Measurements from ENCODE around the gene KCNT2.
"Not testable (repeated sequence)": the region's sequence is repeated elsewhere in the genome, so short reads cannot be mapped to it uniquely, and the experiment has no call there.

The KCNT2 gene

GRCh38 chr1:196515904-196516303 lies 92.3 kb downstream of the KCNT2 start:
- DNase-seq (ENCODE audit: low read depth) = no peak

- DNase-seq (ENCODE audit: low read depth) = no peak
Measured at GRCh38 chr1:196513821-196514220, 94.4 kb downstream of the KCNT2 start.

- no peak for DNase-seq (ENCODE audit: low read depth)
Measured at GRCh38 chr1:196510451-196510850, 97.8 kb downstream of the KCNT2 start.

- not testable (repeated sequence) for DNase-seq (ENCODE audit: low read depth)
Measured at GRCh38 chr1:196504224-196504623, 104.0 kb downstream of the KCNT2 start.

GRCh38 chr1:196502437-196502836 lies 105.8 kb downstream of the KCNT2 start:
- no peak for DNase-seq (ENCODE audit: low read depth)

- no peak for DNase-seq (ENCODE audit: low read depth)
Measured at GRCh38 chr1:196501760-196502428, 106.3 kb downstream of the KCNT2 start.

- DNase-seq (ENCODE audit: low read depth) = no peak
Measured at GRCh38 chr1:196497817-196498216, 110.4 kb downstream of the KCNT2 start.

GRCh38 chr1:196494766-196495165 lies 113.5 kb downstream of the KCNT2 start:
- DNase-seq (ENCODE audit: low read depth) = no peak

GRCh38 chr1:196493881-196494280 lies 114.4 kb downstream of the KCNT2 start:
- no peak for DNase-seq (ENCODE audit: low read depth)

GRCh38 chr1:196488579-196488978 lies 119.7 kb downstream of the KCNT2 start:
- no peak for DNase-seq (ENCODE audit: low read depth)

GRCh38 chr1:196486346-196486745 lies 121.9 kb downstream of the KCNT2 start:
- no peak for DNase-seq (ENCODE audit: low read depth)

- DNase-seq (ENCODE audit: low read depth) = no peak
Measured at GRCh38 chr1:196481616-196482015, 126.6 kb downstream of the KCNT2 start.

- DNase-seq (ENCODE audit: low read depth) = no peak
Measured at GRCh38 chr1:196477262-196477661, 131.0 kb downstream of the KCNT2 start.

GRCh38 chr1:196467230-196467925 lies 140.9 kb downstream of the KCNT2 start:
- no peak for DNase-seq (ENCODE audit: low read depth)

- DNase-seq (ENCODE audit: low read depth) = no peak
Measured at GRCh38 chr1:196466654-196467053, 141.6 kb downstream of the KCNT2 start.

GRCh38 chr1:196466166-196466565 lies 142.1 kb downstream of the KCNT2 start:
- no peak for DNase-seq (ENCODE audit: low read depth)

GRCh38 chr1:196464480-196464941 lies 143.7 kb downstream of the KCNT2 start:
- no peak for DNase-seq (ENCODE audit: low read depth)

GRCh38 chr1:196462086-196462485 lies 146.2 kb downstream of the KCNT2 start:
- no peak for DNase-seq (ENCODE audit: low read depth)

GRCh38 chr1:196461521-196461920 lies 146.7 kb downstream of the KCNT2 start:
- no peak for DNase-seq (ENCODE audit: low read depth)

- DNase-seq (ENCODE audit: low read depth) = no peak
Measured at GRCh38 chr1:196459383-196459782, 148.9 kb downstream of the KCNT2 start.

- DNase-seq (ENCODE audit: low read depth) = no peak
Measured at GRCh38 chr1:196454792-196455191, 153.4 kb downstream of the KCNT2 start.

- no peak for DNase-seq (ENCODE audit: low read depth)
Measured at GRCh38 chr1:196451103-196451502, 157.1 kb downstream of the KCNT2 start.

Data from stimulated activated CD8-positive, alpha-beta memory T cell treated with anti-CD3 and anti-CD28 coated beads, Interleukin-4, amount 100 ng/mL, for 24 hours (primary cell).